Trophoblast cell (in vitro differentiated cells and primary cell): ENCODE results near the gene IMPDH1. TPM values are rescaled to one million over a fixed set of nuclear protein-coding genes. Genes with fewer than 3 reads are reported as not detected.
"Not testable (repeated sequence)": the region's sequence is repeated elsewhere in the genome, so short reads cannot be mapped to it uniquely, and the experiment has no call there.

Source experiments
- DNase-seq, 2 donors: peaks; one replicate each; pipeline ENCODE4 v3.0.0-alpha.2; 2016
- H2AFZ ChIP-seq: 2 replicates; pipeline ENCODE4 v1.6.1; 2013; ENCODE audit warnings: low read length, moderate library complexity, mild to moderate bottlenecking; ENCODE audit not compliant: insufficient read depth, poor library complexity
- H2AK5ac ChIP-seq: 2 replicates; pipeline ENCODE4 v1.6.1; 2013; ENCODE audit warnings: mild to moderate bottlenecking, low read length
- H2BK120ac ChIP-seq: 2 replicates; pipeline ENCODE4 v1.6.1; 2013; ENCODE audit warnings: low read length, mild to moderate bottlenecking, moderate library complexity; ENCODE audit not compliant: insufficient read depth, poor library complexity
- H2BK12ac ChIP-seq: 2 replicates; pipeline ENCODE4 v1.6.1; 2013; ENCODE audit warnings: mild to moderate bottlenecking, low read length, moderate library complexity
- H2BK5ac ChIP-seq: 2 replicates; pipeline ENCODE4 v1.6.1; 2013; ENCODE audit warnings: low read length, low read depth, moderate library complexity, mild to moderate bottlenecking; ENCODE audit not compliant: poor library complexity
- H3K14ac ChIP-seq: 2 replicates; pipeline ENCODE4 v1.6.1; 2013; ENCODE audit warnings: mild to moderate bottlenecking, low read length
- H3K18ac ChIP-seq: 2 replicates; pipeline ENCODE4 v1.6.1; 2013; ENCODE audit warnings: mild to moderate bottlenecking, low read length
- H3K23ac ChIP-seq: 2 replicates; pipeline ENCODE4 v1.6.1; 2013; ENCODE audit warnings: low read length
- H3K27ac ChIP-seq: 2 replicates; pipeline ENCODE4 v1.5.1; 2013; ENCODE audit warnings: low read depth, mild to moderate bottlenecking, inconsistent platforms, low read length, moderate library complexity
- H3K27me3 ChIP-seq: 2 replicates; pipeline ENCODE4 v1.6.1; 2013; ENCODE audit warnings: inconsistent platforms, mild to moderate bottlenecking, low read length, moderate library complexity; ENCODE audit not compliant: insufficient read depth
- H3K36me3 ChIP-seq, 2 experiments: 1 replicate in 1 of 2; 2 replicates in 1 of 2; pipeline ENCODE4 v1.6.1; 2013; ENCODE audit warnings: low read length in 2 of 2, mild to moderate bottlenecking in 2 of 2, moderate library complexity in 1 of 2; ENCODE audit not compliant: insufficient read depth in 2 of 2, control insufficient read depth in 1 of 2
- H3K4ac ChIP-seq: 2 replicates; pipeline ENCODE4 v1.6.1; 2013; ENCODE audit warnings: low read depth, mild to moderate bottlenecking, low read length, moderate library complexity
- H3K4me1 ChIP-seq, 2 experiments: 1 replicate in 1 of 2; 2 replicates in 1 of 2; pipeline ENCODE4 v1.6.1; 2013; ENCODE audit warnings: low read length in 2 of 2, mild to moderate bottlenecking in 2 of 2, moderate library complexity in 1 of 2; ENCODE audit not compliant: insufficient read depth in 2 of 2, control insufficient read depth in 1 of 2
- H3K4me2 ChIP-seq: 2 replicates; pipeline ENCODE4 v1.6.1; 2013; ENCODE audit warnings: inconsistent platforms, mild to moderate bottlenecking, low read length, moderate library complexity
- H3K4me3 ChIP-seq: 2 replicates; pipeline ENCODE4 v1.5.1; 2013; ENCODE audit warnings: mild to moderate bottlenecking, low read depth, low read length, inconsistent platforms
- H3K79me1 ChIP-seq: one replicate; pipeline ENCODE4 v1.6.1; 2013; ENCODE audit warnings: low read length
- H3K79me2 ChIP-seq: 2 replicates; pipeline ENCODE4 v1.6.1; 2013; ENCODE audit warnings: low read length, mild to moderate bottlenecking; ENCODE audit not compliant: control insufficient read depth, insufficient read depth, poor library complexity
- H3K9ac ChIP-seq: 2 replicates; pipeline ENCODE4 v1.6.1; 2013; ENCODE audit warnings: mild to moderate bottlenecking, low read length
- H3K9me3 ChIP-seq: 2 replicates; pipeline ENCODE4 v1.6.1; 2013; ENCODE audit warnings: low read depth, mild to moderate bottlenecking, control low read depth, inconsistent platforms, low read length; ENCODE audit not compliant: insufficient read depth
- H4K12ac ChIP-seq: 2 replicates; pipeline ENCODE4 v1.6.1; 2013; ENCODE audit warnings: low read depth, mild to moderate bottlenecking, low read length, moderate library complexity
- H4K8ac ChIP-seq: 2 replicates; pipeline ENCODE4 v1.6.1; 2013; ENCODE audit warnings: low read depth, mild to moderate bottlenecking, low read length, moderate library complexity
- H4K91ac ChIP-seq: one replicate; pipeline ENCODE4 v1.6.1; 2013; ENCODE audit warnings: low read depth, mild to moderate bottlenecking, low read length, moderate library complexity
- WGBS: extraction: QIAGEN DNeasy Blood & Tissue Kit; methylation state at CpG from one replicate; pipeline ENCODE4 v1.1.7; 2013; ENCODE audit warnings: missing lambda C conversion rate; ENCODE audit not compliant: insufficient read length, insufficient coverage; ENCODE audit errors: extremely low coverage; 5-methylcytosine and 5-hydroxymethylcytosine counted together
- polyA plus RNA-seq: library from polyadenylated mRNA; stranded (reverse); fragments of 200-250 nt; gene quantifications from 2 replicates; pipeline ENCODE4 v1.2.3, GENCODE V29; 2013

IMPDH1 gene
- polyA plus RNA-seq: 11.8 and 12.6 TPM in 2 replicates

GRCh38 chr7:128409596-128410450 is at the start of gene IMPDH1:
IMPDH1 (minus strand) TSS chr7:128409982; CDS start chr7:128409901, 81 bp downstream.
- H4K91ac ChIP-seq: peak within 1 kb of the TSS; percentile 29
- H3K27me3 ChIP-seq: peaks cover 24% of the 10 kb centered on the region
- peak; percentile 48 to 71 for DNase-seq
- H3K4me1 ChIP-seq: peaks cover 5 to 13% of the 10 kb centered on the region in 2 experiments
- peak within 1 kb of the TSS; percentile 71 for H2AFZ ChIP-seq
- no peak within 1 kb of the TSS for H3K23ac ChIP-seq
- H3K79me2 ChIP-seq: peaks cover 4% of the 10 kb centered on the region
- H2AK5ac ChIP-seq: peak within 1 kb of the TSS; percentile 38
- H3K79me1 ChIP-seq: peaks cover 12% of the 10 kb centered on the region
- peak within 1 kb of the TSS; percentile 72 for H3K4me3 ChIP-seq
- no CpG with 5 or more reads among the region's 87 CpGs for WGBS
- H3K4me2 ChIP-seq: peak within 1 kb of the TSS; percentile 78
- H2BK12ac ChIP-seq: peak within 1 kb of the TSS; percentile 47
- no peak within 1 kb of the TSS for H3K27ac ChIP-seq
- peak within 1 kb of the TSS; percentile 24 for H3K9ac ChIP-seq
- H3K14ac ChIP-seq: peak within 1 kb of the TSS; percentile 58
- H4K12ac ChIP-seq: no peak within 1 kb of the TSS
- H3K9me3 ChIP-seq: no peaks in the 10 kb centered on the region
- no peak within 1 kb of the TSS for H2BK5ac ChIP-seq
- H3K18ac ChIP-seq: peak within 1 kb of the TSS; percentile 4
- H4K8ac ChIP-seq: peak within 1 kb of the TSS; percentile 62
- no peaks in the 10 kb centered on the region for H3K36me3 ChIP-seq
- no peak within 1 kb of the TSS for H3K4ac ChIP-seq
- H2BK120ac ChIP-seq: peak within 1 kb of the TSS; percentile 27

DNA sequence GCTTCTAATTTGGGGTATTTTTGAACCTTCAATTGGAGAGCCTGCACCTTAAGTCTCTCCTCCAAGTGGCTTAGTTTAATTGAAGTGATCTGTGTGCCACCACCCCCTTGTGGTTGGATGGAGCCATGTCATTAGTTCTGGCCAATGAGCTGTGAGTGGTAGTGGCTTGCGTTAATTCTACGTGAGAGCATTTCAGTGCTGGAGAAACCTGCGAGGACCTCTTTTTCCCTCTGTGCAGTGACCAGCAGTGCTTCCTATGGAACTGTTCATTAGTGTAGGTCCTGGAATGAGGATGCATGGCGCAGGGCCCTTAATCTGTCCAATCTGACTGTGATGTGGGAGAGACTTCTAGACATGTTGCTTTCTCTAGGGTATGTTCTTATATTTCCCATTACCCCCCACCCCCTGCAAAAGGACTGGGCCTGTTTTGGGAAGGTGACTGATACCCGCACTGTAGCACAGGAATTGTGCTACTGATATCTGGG is 49.7 kb upstream of the IMPDH1 start:
- Histone ChIP-seq H4K91ac (no peak overlapping the region), H3K27me3 (no peaks in the 10 kb centered on the region), H3K18ac (no peak overlapping the region), H3K36me3 (peaks cover 7 to 15% of the 10 kb centered on the region in 2 experiments), H3K23ac (no peak overlapping the region), H4K8ac (no peak overlapping the region), H3K27ac (no peak overlapping the region), H4K12ac (no peak overlapping the region), H2BK5ac (no peak overlapping the region), H2BK12ac (no peak overlapping the region), H3K79me1 (peaks cover 17% of the 10 kb centered on the region), H3K4ac (peak overlapping the region; percentile 25), H3K4me3 (no peak overlapping the region), H3K4me1 (peaks cover 12 to 17% of the 10 kb centered on the region in 2 experiments), H3K9me3 (no peaks in the 10 kb centered on the region), H2AK5ac (no peak overlapping the region), H3K14ac (no peak overlapping the region), H2AFZ (no peak overlapping the region), H3K9ac (no peak overlapping the region), H3K4me2 (no peak overlapping the region), H2BK120ac (no peak overlapping the region), H3K79me2 (peaks cover 13% of the 10 kb centered on the region)
- peak; percentile 56 to 67 for DNase-seq
- no CpG with 5 or more reads among the region's 5 CpGs for WGBS

DNA sequence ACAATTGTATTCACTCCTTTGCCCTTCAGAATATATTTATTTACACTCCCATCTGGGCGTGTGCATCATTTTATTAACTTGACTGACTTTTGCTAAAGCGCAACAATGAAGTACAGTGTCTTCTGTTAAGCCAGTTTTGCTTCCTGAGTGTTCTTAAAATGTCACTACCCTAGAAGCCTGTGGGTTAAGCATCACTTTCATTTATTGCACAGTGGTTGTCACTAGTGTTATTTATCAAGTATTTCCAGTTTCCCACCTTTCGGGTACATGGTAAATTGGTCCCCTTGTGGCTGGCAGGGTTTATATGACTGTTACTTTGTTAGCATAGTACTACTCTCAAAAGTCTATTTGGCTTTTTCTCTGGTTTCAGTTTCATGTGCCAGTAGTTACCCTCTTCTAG is 49.2 kb upstream of the IMPDH1 start:
- H3K79me2 ChIP-seq: peaks cover 13% of the 10 kb centered on the region
- H4K91ac ChIP-seq: no peak overlapping the region
- no peak overlapping the region for H3K4me3 ChIP-seq
- H4K8ac ChIP-seq: no peak overlapping the region
- no peak overlapping the region for H3K18ac ChIP-seq
- DNase-seq: no peak
- H3K27me3 ChIP-seq: no peaks in the 10 kb centered on the region
- no peak overlapping the region for H2BK12ac ChIP-seq
- no peak overlapping the region for H2AK5ac ChIP-seq
- H2AFZ ChIP-seq: no peak overlapping the region
- H4K12ac ChIP-seq: no peak overlapping the region
- H3K36me3 ChIP-seq: peaks cover 4 to 15% of the 10 kb centered on the region in 2 experiments
- H2BK120ac ChIP-seq: no peak overlapping the region
- no peak overlapping the region for H3K4ac ChIP-seq
- H3K14ac ChIP-seq: no peak overlapping the region
- H3K9me3 ChIP-seq: no peaks in the 10 kb centered on the region
- peaks cover 20% of the 10 kb centered on the region for H3K79me1 ChIP-seq
- H3K4me1 ChIP-seq: peaks cover 13 to 21% of the 10 kb centered on the region in 2 experiments
- H3K4me2 ChIP-seq: no peak overlapping the region
- H2BK5ac ChIP-seq: no peak overlapping the region
- no peak overlapping the region for H3K9ac ChIP-seq
- no peak overlapping the region for H3K23ac ChIP-seq
- H3K27ac ChIP-seq: no peak overlapping the region
- no CpG with 5 or more reads among the region's 3 CpGs for WGBS

DNA sequence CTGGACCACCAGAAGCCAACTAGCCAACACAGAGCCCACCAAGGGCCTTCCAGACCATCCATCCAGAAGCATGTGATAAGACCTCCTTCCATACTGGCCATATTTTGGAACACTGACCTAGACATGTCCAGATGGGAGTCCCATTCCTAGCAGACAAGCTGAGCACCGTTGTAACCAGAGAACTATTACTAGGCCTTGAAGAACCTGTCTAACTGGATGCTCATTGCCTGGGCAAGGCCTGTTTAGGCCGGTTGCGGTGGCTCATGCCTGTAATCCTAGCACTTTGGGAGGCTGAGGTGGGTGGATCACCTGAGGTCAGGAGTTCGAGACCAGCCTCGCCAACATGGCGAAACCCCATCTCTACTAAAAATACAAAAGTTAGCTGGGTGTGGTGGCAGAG is 47.6 kb upstream of the IMPDH1 start:
- not testable (repeated sequence) for H3K27me3 ChIP-seq, H4K91ac ChIP-seq, H3K23ac ChIP-seq, H3K9me3 ChIP-seq, H3K27ac ChIP-seq, H2BK12ac ChIP-seq, H4K12ac ChIP-seq, H4K8ac ChIP-seq, H3K4me3 ChIP-seq, H3K4ac ChIP-seq, H3K14ac ChIP-seq, H2AFZ ChIP-seq, H3K9ac ChIP-seq
- Histone ChIP-seq H3K18ac (peak overlapping the region; percentile 67), H2AK5ac (peak overlapping the region; percentile 57), H3K36me3 (peaks cover 0 to 11% of the 10 kb centered on the region in 2 experiments), H2BK120ac (peak overlapping the region; percentile 19), H3K79me1 (peaks cover 26% of the 10 kb centered on the region), H3K4me2 (peak overlapping the region; percentile 96), H2BK5ac (peak overlapping the region; percentile 42), H3K79me2 (peaks cover 13% of the 10 kb centered on the region), H3K4me1 (peaks cover 15 to 28% of the 10 kb centered on the region in 2 experiments)
- DNase-seq: peak; percentile 85 to 89
- WGBS: no CpG with 5 or more reads among the region's 6 CpGs
